ENCODE data around the gene NUBPL.

NUBPL gene

GRCh38 chr14:31561155-31561846 lies at the start of gene NUBPL:
Gene NUBPL, plus strand, starts transcription at chr14:31561404. Its CDS starts 36 bp downstream, at chr14:31561440.
- DNase-seq (ENCODE audit: insufficient read length, low spot score) (peak; percentile 99), FAIRE-seq (peak; percentile 100)

- DNase-seq (ENCODE audit: insufficient read length, low spot score), result no peak
- FAIRE-seq, result no peak
Measured at GRCh38 chr14:31527087-31527486, 34.1 kb upstream of the NUBPL start.

- DNase-seq (ENCODE audit: insufficient read length, low spot score) (no peak), FAIRE-seq (no peak)
Measured at GRCh38 chr14:31527546-31527945, 33.7 kb upstream of the NUBPL start.

- DNase-seq (ENCODE audit: insufficient read length, low spot score), result no peak
- peak; percentile 13 for FAIRE-seq
Measured at GRCh38 chr14:31529053-31529452, 32.2 kb upstream of the NUBPL start.

- FAIRE-seq (no peak), DNase-seq (ENCODE audit: insufficient read length, low spot score) (no peak)
Measured at GRCh38 chr14:31530136-31530535, 31.1 kb upstream of the NUBPL start.

- DNase-seq (ENCODE audit: insufficient read length, low spot score) (no peak), FAIRE-seq (peak; percentile 70)
Measured at GRCh38 chr14:31536201-31536960, 24.8 kb upstream of the NUBPL start.

- no peak for FAIRE-seq
- DNase-seq (ENCODE audit: insufficient read length, low spot score), result no peak
Measured at GRCh38 chr14:31541702-31542101, 19.5 kb upstream of the NUBPL start.

- peak; percentile 80 for FAIRE-seq
- no peak for DNase-seq (ENCODE audit: insufficient read length, low spot score)
Measured at GRCh38 chr14:31543969-31544799, 17.0 kb upstream of the NUBPL start.

- FAIRE-seq, result peak; percentile 82
- no peak for DNase-seq (ENCODE audit: insufficient read length, low spot score)
Measured at GRCh38 chr14:31544816-31545215, 16.4 kb upstream of the NUBPL start.

- DNase-seq (ENCODE audit: insufficient read length, low spot score), result no peak
- FAIRE-seq, result peak; percentile 26
Measured at GRCh38 chr14:31545328-31545727, 15.9 kb upstream of the NUBPL start.

- FAIRE-seq, result peak; percentile 16
Measured at GRCh38 chr14:31549817-31550216, 11.4 kb upstream of the NUBPL start.

GRCh38 chr14:31550589-31550988 lies 10.6 kb upstream of the NUBPL start:
- no peak for FAIRE-seq
- DNase-seq (ENCODE audit: insufficient read length, low spot score), result no peak

More at GRCh38 chr14:31549817-31550216, 11.4 kb upstream of the NUBPL start:
- no peak for DNase-seq (ENCODE audit: insufficient read length, low spot score)

GRCh38 chr14:31556191-31556590 lies 5.0 kb upstream of the NUBPL start:
- FAIRE-seq (peak; percentile 36), DNase-seq (ENCODE audit: insufficient read length, low spot score) (no peak)

GRCh38 chr14:31559939-31560338 lies 1.3 kb upstream of the NUBPL start:
- FAIRE-seq (no peak), DNase-seq (ENCODE audit: insufficient read length, low spot score) (no peak)

- no peak for FAIRE-seq
Measured at GRCh38 chr14:31560759-31561154, 447 bp upstream of the NUBPL start.

GRCh38 chr14:31564194-31564593 lies 3.0 kb downstream of the NUBPL start:
- DNase-seq (ENCODE audit: insufficient read length, low spot score) (no peak), FAIRE-seq (no peak)

More at GRCh38 chr14:31560759-31561154, 447 bp upstream of the NUBPL start:
- no peak for DNase-seq (ENCODE audit: insufficient read length, low spot score)

- FAIRE-seq (no peak), DNase-seq (ENCODE audit: insufficient read length, low spot score) (no peak)
Measured at GRCh38 chr14:31566456-31566855, 5.3 kb downstream of the NUBPL start.

GRCh38 chr14:31567655-31568054 lies 6.5 kb downstream of the NUBPL start:
- DNase-seq (ENCODE audit: insufficient read length, low spot score) (no peak), FAIRE-seq (no peak)

- DNase-seq (ENCODE audit: insufficient read length, low spot score), result no peak
- FAIRE-seq, result no peak
Measured at GRCh38 chr14:31568161-31568560, 7.0 kb downstream of the NUBPL start.

GRCh38 chr14:31568671-31569070 lies 7.5 kb downstream of the NUBPL start:
- peak; percentile 49 for FAIRE-seq
- no peak for DNase-seq (ENCODE audit: insufficient read length, low spot score)

GRCh38 chr14:31572955-31573354 lies 11.8 kb downstream of the NUBPL start:
- FAIRE-seq, result peak; percentile 74
- DNase-seq (ENCODE audit: insufficient read length, low spot score), result no peak

Measured in HTR-8/SVneo (cell line).